ENCODE results near the gene PFKFB1.

Gene PFKFB1

GRCh38 chrX:54923376-54923775, 70.6 kb downstream of the PFKFB1 start:
- in situ Hi-C loops (cut with MboI; ENCODE audit: low pct_unique_long_range_greater_than_20kb, low sequenced_read_pairs, unreplicated experiment): no loop called here
- DNase-seq (ENCODE audit: low spot score): peak; percentile 1
- TF ChIP-seq CTCF (IDR thresholded peaks at IDR 0.05; ENCODE audit: extremely low read depth, insufficient read depth, missing control alignments): no peak

- in situ Hi-C loops (cut with MboI; ENCODE audit: low pct_unique_long_range_greater_than_20kb, low sequenced_read_pairs, unreplicated experiment): no loop called here
- no peak for TF ChIP-seq CTCF (IDR thresholded peaks at IDR 0.05; ENCODE audit: extremely low read depth, insufficient read depth, missing control alignments)
- DNase-seq (ENCODE audit: low spot score): peak; percentile 2
These were observed 71.4 kb downstream of the PFKFB1 start for GRCh38 chrX:54922547-54922946.

GRCh38 chrX:54921427-54922021, 72.5 kb downstream of the PFKFB1 start:
- DNase-seq (ENCODE audit: low spot score): peak; percentile 36
- in situ Hi-C loops (cut with MboI; ENCODE audit: low pct_unique_long_range_greater_than_20kb, low sequenced_read_pairs, unreplicated experiment): no loop called here
- no peak for TF ChIP-seq CTCF (IDR thresholded peaks at IDR 0.05; ENCODE audit: extremely low read depth, insufficient read depth, missing control alignments)

GRCh38 chrX:54920610-54921426, 73.2 kb downstream of the PFKFB1 start, which contains the start of gene TRO:
Gene TRO, plus strand, starts transcription at chrX:54920824. Its CDS starts 1,423 bp downstream, at chrX:54922247.
- no peak for TF ChIP-seq CTCF (IDR thresholded peaks at IDR 0.05; ENCODE audit: extremely low read depth, insufficient read depth, missing control alignments)
- no peak for DNase-seq (ENCODE audit: low spot score)
- in situ Hi-C loops (cut with MboI; ENCODE audit: low pct_unique_long_range_greater_than_20kb, low sequenced_read_pairs, unreplicated experiment): no loop called here

- no peak for TF ChIP-seq CTCF (IDR thresholded peaks at IDR 0.05; ENCODE audit: extremely low read depth, insufficient read depth, missing control alignments)
- in situ Hi-C loops (cut with MboI; ENCODE audit: low pct_unique_long_range_greater_than_20kb, low sequenced_read_pairs, unreplicated experiment): no loop called here
- no peak for DNase-seq (ENCODE audit: low spot score)
These were observed 84.0 kb downstream of the PFKFB1 start for GRCh38 chrX:54909941-54910340.

- no peak for DNase-seq (ENCODE audit: low spot score)
- in situ Hi-C loops (cut with MboI; ENCODE audit: low pct_unique_long_range_greater_than_20kb, low sequenced_read_pairs, unreplicated experiment): no loop called here
- TF ChIP-seq CTCF (IDR thresholded peaks at IDR 0.05; ENCODE audit: extremely low read depth, insufficient read depth, missing control alignments): no peak
These were observed 99.8 kb downstream of the PFKFB1 start for GRCh38 chrX:54894159-54894558.

Measured in GM13977 (cell line).